Activated T-helper 9 cell treated with anti-CD3 and anti-CD28 coated beads, Interleukin-2, amount 50 U/mL, for 16 hours (primary cell): ENCODE data around the gene PCDHGC4.

Experiments
- DNase-seq: peaks from one replicate; pipeline ENCODE4 v3.0.0-alpha.2; 2020; ENCODE audit warnings: low read depth

Gene PCDHGC4

DNA sequence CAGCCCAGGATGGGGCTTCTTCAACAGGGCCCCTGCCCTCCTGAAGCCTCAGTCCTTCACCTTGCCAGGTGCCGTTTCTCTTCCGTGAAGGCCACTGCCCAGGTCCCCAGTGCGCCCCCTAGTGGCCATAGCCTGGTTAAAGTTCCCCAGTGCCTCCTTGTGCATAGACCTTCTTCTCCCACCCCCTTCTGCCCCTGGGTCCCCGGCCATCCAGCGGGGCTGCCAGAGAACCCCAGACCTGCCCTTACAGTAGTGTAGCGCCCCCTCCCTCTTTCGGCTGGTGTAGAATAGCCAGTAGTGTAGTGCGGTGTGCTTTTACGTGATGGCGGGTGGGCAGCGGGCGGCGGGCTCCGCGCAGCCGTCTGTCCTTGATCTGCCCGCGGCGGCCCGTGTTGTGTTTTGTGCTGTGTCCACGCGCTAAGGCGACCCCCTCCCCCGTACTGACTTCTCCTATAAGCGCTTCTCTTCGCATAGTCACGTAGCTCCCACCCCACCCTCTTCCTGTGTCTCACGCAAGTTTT lies 27.6 kb downstream of the PCDHGC4 start:
- peak; percentile 78 for DNase-seq

DNA sequence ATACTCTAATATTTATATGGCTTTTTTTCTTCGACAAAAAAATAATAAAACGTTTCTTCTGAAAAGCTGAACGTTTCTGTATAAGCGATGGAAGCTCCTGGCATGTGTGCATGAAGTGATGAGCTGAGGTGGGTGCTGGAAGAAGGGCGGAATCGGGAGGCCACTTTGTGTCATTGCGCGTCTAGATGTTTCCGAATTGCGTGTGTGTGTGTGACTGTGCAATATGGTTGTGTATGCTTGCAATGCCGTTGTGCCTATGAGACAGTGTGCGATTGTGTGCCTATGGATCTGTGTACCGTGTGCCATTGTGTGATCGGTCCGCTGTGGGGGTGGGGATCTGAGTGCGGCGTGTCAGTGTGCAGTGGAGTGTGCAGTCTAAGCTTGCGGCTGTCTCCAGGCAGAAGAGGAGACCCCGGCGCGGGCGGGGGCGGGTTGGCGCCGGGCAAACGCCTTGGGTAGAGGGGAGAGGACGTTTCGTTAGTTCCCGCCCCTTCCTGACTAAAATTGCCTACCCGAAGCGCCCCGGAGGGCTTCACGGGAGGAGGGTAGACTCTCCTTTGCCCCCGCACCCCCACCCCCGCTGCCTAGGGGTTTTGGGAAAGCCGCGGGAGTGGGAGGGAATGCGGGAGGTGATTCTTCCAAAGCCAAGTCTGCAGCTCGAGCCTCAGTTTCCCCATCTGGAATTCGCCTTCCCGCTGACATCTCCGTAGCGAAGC lies 28.2 kb downstream of the PCDHGC4 start:
- DNase-seq: no peak

DNA sequence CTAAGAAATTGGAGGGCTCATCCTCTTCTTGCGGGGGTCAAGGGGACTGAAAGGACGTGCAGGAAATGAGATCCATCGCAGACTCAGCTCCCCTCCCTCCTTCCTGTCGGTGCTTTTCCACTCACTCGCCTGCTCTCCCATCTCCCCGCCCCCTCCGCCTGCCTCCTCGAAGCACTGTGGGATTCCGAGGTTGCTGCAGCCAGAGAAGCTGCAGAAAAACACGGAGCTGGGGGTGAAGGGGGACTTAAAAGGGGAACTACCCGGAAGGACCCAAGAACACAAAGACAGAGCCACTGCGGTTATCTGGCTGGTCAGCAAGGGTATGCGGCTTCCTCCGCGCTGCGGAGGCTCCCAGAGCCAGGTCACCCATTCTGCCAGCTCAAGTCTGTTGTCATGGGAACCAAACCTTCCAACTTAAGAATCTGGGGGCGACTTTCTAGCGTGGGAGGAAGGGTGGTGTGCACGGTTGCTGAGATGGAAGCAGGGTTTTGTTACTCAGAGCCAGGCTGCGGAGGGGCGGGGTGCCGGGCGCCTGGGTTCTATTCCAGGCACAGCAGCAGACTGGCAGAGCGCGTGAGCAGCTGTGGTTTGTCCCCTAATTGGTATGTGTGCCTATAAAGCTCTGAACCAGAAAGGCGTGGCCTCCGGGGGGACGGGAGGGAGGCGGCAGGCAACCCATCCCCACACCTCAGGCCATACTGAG lies 28.9 kb downstream of the PCDHGC4 start:
- peak; percentile 43 for DNase-seq

DNA sequence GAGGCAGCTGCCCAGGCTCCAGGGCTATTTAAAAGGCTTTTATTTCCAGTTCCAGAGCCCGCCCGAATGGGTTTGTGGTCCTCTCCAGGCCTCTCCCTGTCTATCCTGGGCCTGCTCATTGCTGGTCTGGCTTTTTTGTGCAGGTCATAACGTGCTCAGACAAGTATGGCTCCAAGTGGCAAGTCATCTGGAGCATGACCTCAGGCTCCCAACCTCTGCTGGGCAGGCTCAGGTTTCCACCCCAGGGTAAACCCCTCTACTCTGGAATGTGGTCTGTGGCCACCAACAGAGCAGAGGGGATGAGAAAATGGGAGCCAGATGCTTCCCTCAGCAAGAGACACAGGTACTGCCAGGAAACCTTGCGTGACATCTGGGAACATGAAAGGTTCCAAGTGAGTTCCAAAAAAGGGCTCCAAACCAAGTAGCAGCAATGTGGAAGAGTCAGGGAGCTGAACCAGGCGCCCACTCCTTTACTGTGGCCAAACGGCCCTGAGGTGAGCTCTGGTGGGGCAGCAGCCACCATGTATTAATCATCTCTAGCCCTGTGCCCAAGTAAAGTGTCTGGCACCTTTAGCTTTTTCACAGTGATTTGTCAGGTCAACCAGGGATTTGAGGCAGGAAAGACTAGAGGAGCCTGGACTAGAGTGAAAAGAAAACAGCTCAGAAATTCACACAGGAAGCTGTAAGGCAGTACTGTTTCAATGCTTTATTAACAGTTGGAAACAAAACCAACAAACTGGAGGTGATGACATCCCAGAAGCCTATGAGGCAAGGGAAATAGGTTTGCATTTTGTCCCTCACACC lies 29.7 kb downstream of the PCDHGC4 start:
- DNase-seq: no peak

DNA sequence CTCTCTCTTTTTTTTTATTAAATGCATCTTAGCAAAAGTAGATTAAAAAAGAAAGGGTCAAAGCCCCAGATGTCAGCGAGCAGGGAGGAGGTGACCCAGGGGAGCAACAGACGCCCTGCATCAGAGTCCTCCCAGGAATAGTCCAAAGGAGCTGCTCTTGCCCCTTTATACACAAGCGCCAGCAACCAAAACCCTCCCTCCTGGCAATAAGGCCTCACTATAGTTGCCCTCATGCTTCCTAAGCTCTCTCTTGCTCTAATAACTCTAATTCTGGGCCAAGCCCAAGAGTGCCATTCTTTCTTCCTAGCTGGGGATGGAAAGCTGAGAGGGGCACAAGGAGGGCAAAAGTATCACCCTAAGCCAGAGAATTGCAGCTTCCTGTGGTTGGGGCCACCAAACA lies 30.3 kb downstream of the PCDHGC4 start:
- no peak for DNase-seq

DNA sequence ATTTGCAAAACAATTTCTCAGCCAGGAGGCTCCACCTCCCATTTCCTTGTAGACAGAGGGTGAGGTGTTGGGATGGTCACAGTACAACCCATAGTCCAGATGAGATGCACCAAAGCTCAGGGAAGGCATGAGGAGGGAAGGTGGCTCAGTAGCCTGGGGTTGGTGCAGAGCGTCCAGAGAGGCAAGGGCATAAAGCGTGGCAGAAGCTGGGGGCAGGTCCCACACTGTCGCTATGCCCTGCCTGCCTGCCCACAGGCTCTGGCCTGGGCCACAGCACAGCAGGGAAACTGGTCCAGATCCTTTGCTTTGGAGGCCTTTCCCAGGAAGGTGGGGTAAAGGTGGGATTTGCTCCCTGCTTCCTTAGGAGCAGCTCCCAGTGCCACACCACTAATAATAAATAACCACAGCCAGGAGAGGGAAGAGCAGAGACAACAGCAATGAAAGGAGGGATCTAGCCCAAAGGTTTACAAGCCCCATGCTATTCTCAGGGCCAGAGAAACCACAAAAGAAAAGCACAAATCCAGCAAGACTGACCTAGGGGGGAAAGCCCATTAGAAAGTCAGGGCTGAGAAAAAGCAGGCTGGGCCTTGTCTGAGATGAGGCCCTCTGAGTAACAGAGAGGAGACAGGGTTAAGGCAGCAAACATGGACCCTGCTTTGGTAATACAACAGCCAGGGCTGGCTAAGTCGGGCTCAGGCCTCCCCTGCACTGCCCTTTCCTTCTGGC lies 31.3 kb downstream of the PCDHGC4 start:
- no peak for DNase-seq

DNA sequence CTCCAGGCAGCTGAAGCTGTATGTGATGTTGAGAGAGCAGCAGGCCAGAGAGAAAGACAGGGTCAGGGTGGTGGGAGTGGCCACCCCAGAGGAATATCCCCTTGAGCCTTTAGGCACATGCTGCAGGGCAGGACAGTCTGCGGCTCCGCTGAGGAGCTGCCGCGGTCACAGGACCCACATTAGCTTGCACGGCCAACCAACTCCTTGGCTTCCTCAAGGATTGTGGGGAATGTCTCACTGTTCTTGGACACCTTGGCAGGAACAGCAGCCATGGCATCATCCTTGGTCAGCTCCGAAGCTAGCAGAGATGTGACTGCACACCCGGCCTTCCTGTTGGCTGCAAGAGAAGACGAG lies 31.8 kb downstream of the PCDHGC4 start:
- no peak for DNase-seq

DNA sequence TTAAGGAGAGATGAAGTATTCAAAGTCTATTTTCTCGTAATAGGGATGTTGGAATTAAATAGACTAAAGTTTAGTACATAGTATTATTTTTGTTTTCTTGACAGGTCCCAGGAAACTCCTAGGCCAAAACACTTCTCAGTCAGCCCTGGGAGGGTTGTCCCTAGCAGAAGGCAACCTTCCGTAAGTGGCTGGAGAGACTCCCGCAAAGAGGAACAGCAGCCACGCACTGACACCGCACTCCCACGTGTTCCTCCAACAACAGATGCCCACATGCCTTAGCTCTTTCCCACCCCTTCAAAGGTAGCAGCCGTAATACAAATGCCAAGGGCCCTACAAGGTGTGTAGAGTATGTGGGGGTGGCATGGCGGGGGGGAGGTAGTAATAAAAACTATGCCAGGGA lies 32.5 kb downstream of the PCDHGC4 start:
- no peak for DNase-seq

DNA sequence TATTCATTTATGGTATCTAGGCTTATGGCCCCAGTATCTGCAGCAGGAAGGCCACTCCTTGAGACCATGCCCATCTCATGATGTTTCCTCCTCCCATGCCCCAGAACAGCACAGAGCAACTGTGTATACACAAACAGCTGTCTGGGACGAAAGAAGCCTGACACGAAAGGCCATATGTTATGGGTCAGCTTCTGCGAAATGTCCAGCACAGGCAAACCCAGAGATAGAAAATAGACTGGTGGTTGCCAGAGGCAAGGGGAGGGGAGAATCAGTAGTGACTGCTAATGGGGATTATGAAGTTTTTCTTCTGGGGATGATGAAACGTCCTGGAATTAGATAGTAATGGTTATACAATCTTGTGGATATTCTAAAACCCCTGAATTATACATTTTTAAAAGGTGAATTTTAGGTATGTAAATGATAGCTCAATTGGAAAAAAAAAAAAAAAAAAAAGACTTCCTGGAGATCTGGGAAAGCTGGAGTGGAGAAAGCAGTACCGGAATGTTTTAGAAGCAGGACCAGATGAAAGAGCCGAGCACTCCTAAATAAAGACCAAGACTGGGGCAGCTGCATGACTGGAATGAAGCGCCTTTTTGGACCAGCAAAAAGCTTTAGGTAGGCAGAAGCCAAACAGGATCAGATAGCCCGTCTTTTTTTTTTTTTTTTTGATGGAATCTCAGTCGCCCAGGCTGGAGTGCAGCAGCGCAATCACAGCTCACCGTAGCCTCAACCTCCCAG lies 33.2 kb downstream of the PCDHGC4 start:
- DNase-seq: no peak

DNA sequence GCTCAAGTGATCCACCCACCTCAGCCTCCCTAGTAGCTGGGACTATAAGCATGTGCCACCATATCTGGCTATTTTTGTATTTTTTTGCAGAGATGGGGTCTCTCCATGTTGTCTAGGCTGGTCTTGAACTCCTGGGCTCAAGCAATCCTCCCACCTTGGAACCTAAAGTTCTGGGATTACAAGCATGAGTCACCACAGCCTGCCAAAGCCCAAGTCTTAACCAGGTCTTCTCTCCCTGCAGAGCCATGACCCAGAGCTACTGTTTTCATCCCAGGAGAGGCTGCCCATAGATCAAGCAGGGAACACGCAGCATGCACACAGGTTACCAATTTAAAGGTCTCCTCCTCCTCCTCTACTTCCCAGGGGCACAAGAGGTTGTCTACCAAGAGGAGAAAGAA lies 33.8 kb downstream of the PCDHGC4 start:
- DNase-seq: no peak

DNA sequence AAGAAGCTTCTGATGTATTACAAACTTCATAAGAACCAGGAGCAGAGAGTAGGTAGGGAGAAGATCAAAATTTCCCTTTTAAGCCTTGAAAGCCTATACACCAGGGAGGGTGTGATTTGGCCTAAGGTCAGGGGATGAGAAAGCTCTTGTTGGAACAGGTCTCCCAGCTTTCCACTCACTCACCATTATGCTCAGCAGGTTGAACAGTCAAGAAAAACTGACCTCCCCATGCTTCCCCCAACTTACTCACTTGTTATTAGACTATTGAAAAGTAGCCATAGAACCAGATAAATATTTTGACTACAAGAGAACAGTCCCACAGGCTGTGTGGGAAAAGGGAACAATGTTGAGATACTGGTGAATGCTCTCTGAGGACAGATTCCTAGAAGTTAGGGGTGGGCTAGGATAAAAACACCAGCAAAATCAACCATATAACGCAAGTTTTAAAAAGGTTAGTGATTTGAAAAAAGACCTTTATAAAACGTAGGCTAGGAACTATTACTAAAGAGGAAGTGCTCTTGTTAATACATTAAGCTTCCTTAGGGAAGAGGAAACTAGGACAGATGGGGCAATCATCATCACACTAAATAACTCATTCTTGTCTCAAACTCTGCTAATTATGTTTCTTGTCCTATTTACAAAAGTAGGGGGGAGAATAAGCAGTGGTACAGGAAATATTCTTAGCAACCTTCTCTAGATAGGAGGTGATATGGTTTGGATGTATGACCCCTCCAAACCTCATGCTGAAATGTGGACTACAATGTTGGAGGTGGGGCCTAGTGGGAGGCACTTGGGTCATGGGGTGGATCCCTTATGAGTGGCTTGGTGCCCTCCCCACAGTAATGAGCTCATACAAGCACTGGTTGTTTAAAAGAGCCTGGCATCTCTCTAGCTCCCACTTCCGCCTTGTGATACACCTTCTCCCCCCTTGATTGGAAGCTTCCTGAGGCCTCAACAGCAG lies 35.1 kb downstream of the PCDHGC4 start:
- DNase-seq: no peak

DNA sequence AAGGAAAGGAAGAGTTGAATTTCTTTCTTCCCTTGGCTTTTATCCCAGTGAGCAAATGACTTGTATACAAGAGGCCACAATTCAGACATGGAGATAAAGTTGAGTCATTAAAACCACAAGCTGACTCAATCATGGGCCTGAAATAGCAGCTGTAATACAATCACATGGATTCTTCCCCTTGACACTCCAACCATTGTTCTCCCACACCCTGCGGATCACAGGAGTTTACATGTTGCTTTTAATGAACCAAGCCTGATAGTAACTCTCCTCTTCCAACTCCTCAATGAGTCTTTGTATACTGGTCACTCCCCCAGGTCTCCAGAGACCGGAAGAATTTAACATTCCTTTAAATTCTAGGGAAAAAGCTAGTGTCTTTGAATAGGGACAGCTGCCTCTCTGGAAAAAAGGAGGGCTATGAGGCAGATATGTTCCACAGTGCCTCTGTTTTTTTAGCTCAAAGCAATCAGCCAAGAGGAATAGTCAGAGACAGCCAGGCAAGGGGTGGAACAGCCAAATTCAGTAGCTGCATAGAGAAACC lies 36.5 kb downstream of the PCDHGC4 start:
- no peak for DNase-seq

DNA sequence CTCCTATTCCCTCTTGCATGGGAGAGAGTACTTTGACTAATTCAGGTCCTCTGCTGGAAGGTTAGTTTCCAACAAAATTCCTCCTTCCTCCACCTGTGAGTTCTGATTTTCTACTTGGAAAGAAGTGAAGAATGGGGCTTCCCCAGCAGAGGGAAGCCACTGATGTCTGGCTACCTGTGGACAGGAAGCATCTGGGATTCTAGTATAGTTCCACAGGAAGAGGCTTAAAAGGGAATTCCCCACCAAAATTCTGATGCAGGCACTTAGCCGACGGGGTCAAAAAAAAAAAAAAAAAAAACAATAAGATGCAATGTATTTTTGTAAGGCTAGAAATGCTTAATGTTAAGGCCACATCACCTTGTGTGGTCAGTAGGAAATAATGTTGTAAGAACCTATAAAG lies 37.5 kb downstream of the PCDHGC4 start:
- DNase-seq: no peak

DNA sequence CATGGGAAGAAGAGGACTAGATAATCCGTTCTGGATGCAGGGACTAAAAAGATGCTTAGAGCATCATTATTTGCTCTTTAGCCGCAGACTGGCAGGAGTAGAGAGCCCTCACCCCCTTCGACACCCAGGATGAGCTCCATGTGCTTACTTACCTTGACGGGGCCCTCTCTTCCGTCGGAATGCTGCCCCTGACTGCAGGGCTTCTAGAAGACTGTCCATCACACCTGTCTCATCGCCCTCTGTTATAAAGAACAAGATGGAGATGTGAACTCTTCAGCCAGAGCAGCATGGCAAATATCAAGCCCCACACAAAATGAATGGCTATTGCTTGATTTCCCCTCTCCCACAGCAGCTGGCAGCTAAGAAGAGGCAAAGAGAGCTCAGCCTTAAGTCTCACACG lies 39.2 kb downstream of the PCDHGC4 start:
- no peak for DNase-seq

DNA sequence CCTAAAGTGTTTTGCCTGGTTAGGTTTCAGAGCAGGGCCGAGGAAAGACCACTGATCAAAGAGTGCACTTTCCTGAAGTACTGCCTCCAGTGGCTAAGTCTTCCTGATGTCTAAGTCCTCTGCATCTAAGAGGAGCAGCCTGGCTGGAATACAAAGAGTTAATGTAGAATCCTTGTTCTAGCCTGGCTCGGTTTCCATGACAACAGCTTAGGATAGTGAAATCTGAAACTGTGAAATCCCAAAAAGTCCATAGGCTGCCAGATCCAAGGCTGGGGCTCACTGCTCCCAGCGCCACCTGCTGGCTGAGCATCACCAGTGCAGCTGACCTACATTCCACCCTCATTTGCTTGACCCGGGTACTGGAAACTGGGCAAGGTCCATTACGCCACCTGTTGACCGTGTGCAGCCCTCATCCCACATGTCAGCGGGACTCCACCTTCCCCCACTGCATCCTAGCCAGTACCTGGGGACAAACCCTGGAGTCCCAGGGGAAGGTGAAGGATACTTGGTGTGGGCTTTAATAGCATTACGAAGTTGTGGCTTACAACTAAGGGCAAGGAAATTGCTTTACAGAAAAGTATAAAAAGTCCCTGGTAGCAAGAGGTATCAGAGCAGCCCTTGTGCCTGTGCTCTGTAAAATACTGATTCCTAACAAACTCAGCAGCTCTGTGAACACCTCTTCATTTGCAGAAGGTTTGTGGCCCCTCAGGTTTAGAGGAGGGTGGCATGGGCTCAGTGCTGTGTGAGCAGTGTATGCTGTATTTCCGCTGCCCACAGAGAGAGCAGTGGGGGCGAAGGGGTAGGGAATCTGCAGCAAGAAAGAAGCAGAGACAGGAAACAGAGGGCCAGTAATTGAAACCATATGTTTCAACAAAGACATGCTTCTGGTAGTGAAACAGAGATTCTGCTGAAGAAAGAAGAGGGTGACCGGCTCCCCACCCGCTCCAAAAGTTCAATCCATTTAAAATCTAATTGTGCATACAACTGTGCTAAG lies 40.1 kb downstream of the PCDHGC4 start:
- peak; percentile 28 for DNase-seq

DNA sequence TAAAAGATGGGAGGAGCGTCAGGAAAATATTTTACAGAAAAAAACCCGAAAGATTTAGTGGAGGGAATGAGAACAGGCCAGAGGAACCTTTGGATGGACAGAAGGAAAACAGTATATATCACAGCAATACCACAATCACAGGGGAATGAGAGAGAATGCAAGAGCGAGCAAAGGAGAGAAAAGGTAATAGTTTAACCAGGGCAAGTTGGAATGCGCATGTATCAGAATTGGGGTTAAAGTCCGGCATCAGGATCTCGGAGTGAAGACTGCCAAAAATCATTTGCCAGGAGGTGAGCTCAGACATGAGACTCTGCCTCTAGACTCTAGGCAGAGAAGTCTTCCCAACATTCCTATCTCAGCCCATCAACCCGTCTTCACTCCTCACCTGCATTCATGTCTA lies 40.8 kb downstream of the PCDHGC4 start:
- no peak for DNase-seq

DNA sequence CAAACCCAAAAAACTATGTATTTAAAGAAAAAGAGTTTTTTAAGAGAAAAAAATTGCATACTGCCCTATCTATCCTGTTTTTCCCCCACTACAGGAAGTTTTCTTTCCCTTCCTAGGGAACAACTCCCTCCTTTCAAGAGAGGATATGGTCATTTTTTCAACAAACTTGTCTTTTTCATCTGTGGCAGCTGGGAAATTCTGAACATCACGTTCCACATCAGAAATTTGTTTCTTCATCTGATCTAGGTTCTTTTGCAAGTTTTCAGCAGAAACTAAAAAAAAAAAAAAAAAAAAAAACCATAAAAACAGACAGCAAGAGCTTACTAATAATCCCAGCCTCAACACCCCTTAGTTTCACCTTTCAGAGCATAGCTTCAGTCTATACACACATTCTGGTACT lies 42.6 kb downstream of the PCDHGC4 start:
- no peak for DNase-seq

DNA sequence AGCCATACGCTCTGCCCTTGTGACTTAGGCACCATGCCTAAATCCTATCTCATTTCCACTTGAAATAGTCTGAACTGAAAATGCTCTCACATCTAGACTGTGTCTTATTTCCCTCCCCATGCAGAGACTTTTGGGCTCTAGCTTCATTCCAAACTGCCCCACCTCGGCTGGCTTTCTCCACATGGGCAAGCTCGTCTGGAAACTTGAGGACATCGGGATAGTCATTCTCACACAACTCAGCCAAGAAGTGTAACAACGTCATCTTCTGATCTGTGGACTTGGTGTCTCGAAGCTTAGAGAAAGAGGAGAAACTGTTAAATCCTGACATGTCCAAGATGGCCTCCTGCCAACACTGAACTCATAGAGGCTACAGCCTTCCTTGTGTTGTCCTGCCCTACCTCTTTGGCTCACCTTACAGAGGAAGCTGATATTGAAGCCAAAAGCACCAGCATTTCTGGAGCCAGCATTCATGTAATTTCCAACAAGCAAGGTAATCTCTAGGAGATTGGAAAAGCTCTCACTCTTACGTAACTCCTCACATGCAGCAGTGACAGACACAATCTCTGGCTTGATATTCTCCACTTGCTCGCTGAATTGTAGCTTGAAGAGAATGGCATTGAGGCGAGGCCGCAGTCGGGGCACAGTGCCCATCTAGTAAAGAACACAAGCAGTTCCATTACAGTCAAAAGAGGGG lies 43.6 kb downstream of the PCDHGC4 start:
- DNase-seq: no peak
